H9 (cell line): ENCODE data around the gene NPIPB9. TPM values are rescaled to one million over a fixed set of nuclear protein-coding genes. Genes with fewer than 3 reads are reported as not detected.
"Not testable (repeated sequence)": the region's sequence is repeated elsewhere in the genome, so short reads cannot be mapped to it uniquely, and the experiment has no call there.

ENCODE experiments used
- DNase-seq: peaks from one replicate; pipeline ENCODE4 v3.0.0-alpha.2; 2017
- H2AFZ ChIP-seq: one replicate; pipeline ENCODE4 v1.6.1; 2013; ENCODE audit warnings: mild to moderate bottlenecking, low read length, control low read depth, moderate library complexity
- H2AK5ac ChIP-seq: 2 replicates; pipeline ENCODE4 v1.6.1; 2013; ENCODE audit warnings: low read length, control low read depth, mixed read lengths; ENCODE audit not compliant: insufficient read length
- H2BK120ac ChIP-seq: one replicate; pipeline ENCODE4 v1.6.1; 2013; ENCODE audit warnings: low read depth, mild to moderate bottlenecking, low read length, control low read depth, inconsistent platforms; ENCODE audit not compliant: poor library complexity, severe bottlenecking
- H2BK12ac ChIP-seq: 2 replicates; pipeline ENCODE4 v1.6.1; 2013; ENCODE audit warnings: low read length, control low read depth, mixed read lengths, low read depth; ENCODE audit not compliant: insufficient read length
- H2BK15ac ChIP-seq: 2 replicates; pipeline ENCODE4 v1.6.1; 2013; ENCODE audit warnings: low read depth, low read length, control low read depth
- H2BK20ac ChIP-seq: one replicate; pipeline ENCODE4 v1.6.1; 2013; ENCODE audit warnings: low read depth, mild to moderate bottlenecking, low read length, control low read depth, inconsistent platforms; ENCODE audit not compliant: poor library complexity, severe bottlenecking
- H2BK5ac ChIP-seq: 2 replicates; pipeline ENCODE4 v1.6.1; 2013; ENCODE audit warnings: low read length, control low read depth, mixed read lengths; ENCODE audit not compliant: insufficient read length
- H3K14ac ChIP-seq: 2 replicates; pipeline ENCODE4 v1.6.1; 2013; ENCODE audit warnings: low read length, control low read depth; ENCODE audit not compliant: insufficient read depth
- H3K18ac ChIP-seq: 2 replicates; pipeline ENCODE4 v1.6.1; 2013; ENCODE audit warnings: low read depth, mild to moderate bottlenecking, mixed read lengths, low read length, control low read depth; ENCODE audit not compliant: insufficient read length
- H3K23ac ChIP-seq: 2 replicates; pipeline ENCODE4 v1.6.1; 2013; ENCODE audit warnings: low read length, control low read depth, mixed read lengths, low read depth; ENCODE audit not compliant: insufficient read length
- H3K23me2 ChIP-seq: 2 replicates; pipeline ENCODE4 v1.6.1; 2013; ENCODE audit warnings: low read depth, mild to moderate bottlenecking, mixed read lengths, low read length, control low read depth; ENCODE audit not compliant: insufficient read length, poor library complexity, severe bottlenecking
- H3K27ac ChIP-seq: 2 replicates; pipeline ENCODE4 v1.5.1; 2013; ENCODE audit warnings: low read length, control low read depth, mixed read lengths, low read depth; ENCODE audit not compliant: insufficient read length
- H3K27me3 ChIP-seq: 2 replicates; pipeline ENCODE4 v1.6.1; 2013; ENCODE audit warnings: low read length, control low read depth, inconsistent platforms; ENCODE audit not compliant: insufficient read depth
- H3K4ac ChIP-seq: 2 replicates; pipeline ENCODE4 v1.6.1; 2013; ENCODE audit warnings: low read depth, mild to moderate bottlenecking, control low read depth, inconsistent platforms, low read length, moderate library complexity
- H3K4me1 ChIP-seq: 2 replicates; pipeline ENCODE4 v1.6.1; 2013; ENCODE audit warnings: low read length, control low read depth, inconsistent platforms; ENCODE audit not compliant: insufficient read depth
- H3K4me2 ChIP-seq: 2 replicates; pipeline ENCODE4 v1.6.1; 2013; ENCODE audit warnings: low read length, control low read depth, mixed read lengths; ENCODE audit not compliant: insufficient read length, insufficient read depth
- H3K56ac ChIP-seq: 2 replicates; pipeline ENCODE4 v1.6.1; 2013; ENCODE audit warnings: low read depth, mild to moderate bottlenecking, mixed read lengths, low read length, control low read depth; ENCODE audit not compliant: insufficient read length
- H3K79me1 ChIP-seq: 2 replicates; pipeline ENCODE4 v1.6.1; 2013; ENCODE audit warnings: low read depth, mild to moderate bottlenecking, moderate library complexity, low read length, control low read depth, inconsistent platforms; ENCODE audit not compliant: insufficient read depth, poor library complexity, severe bottlenecking
- H3K79me2 ChIP-seq: 2 replicates; pipeline ENCODE4 v1.6.1; 2013; ENCODE audit warnings: low read length, control low read depth, inconsistent platforms; ENCODE audit not compliant: insufficient read depth
- H3K9ac ChIP-seq: 2 replicates; pipeline ENCODE4 v1.6.1; 2013; ENCODE audit warnings: low read length, control low read depth, mixed read lengths; ENCODE audit not compliant: insufficient read length; ENCODE audit errors: extremely low read depth
- H3K9me3 ChIP-seq: one replicate; pipeline ENCODE4 v1.6.1; 2013; ENCODE audit warnings: low read depth, low read length, inconsistent platforms; ENCODE audit not compliant: control insufficient read depth
- H3T11ph ChIP-seq: one replicate; pipeline ENCODE4 v1.6.1; 2013; ENCODE audit warnings: mild to moderate bottlenecking, low read length, control low read depth, inconsistent platforms
- H4K20me1 ChIP-seq: one replicate; pipeline ENCODE4 v1.6.1; 2013; ENCODE audit not compliant: control insufficient read depth, insufficient read length, insufficient read depth
- H4K5ac ChIP-seq: 2 replicates; pipeline ENCODE4 v1.6.1; 2013; ENCODE audit warnings: low read depth, mild to moderate bottlenecking, mixed read lengths, low read length, control low read depth; ENCODE audit not compliant: insufficient read length
- H4K8ac ChIP-seq: replicated peaks from 2 replicates; pipeline ENCODE4 v1.6.1; 2013; ENCODE audit warnings: low read length, control low read depth, mixed read lengths, low read depth; ENCODE audit not compliant: insufficient read length
- H4K91ac ChIP-seq: 2 replicates; pipeline ENCODE4 v1.6.1; 2013; ENCODE audit warnings: low read depth, mild to moderate bottlenecking, moderate library complexity, mixed read lengths, low read length, control low read depth; ENCODE audit not compliant: insufficient read length
- H3K27ac Mint-ChIP-seq, 3 experiments: 2 replicates in 2 of 3; 3 replicates in 1 of 3; pipeline ENCODE4 v1.8.0; 2020 to 2021; ENCODE audit warnings: mixed read lengths in 3 of 3, mild to moderate bottlenecking in 1 of 3, moderate library complexity in 1 of 3
- H3K27me3 Mint-ChIP-seq: 2 replicates; pipeline ENCODE4 v1.8.0; 2021; ENCODE audit warnings: low read depth, mild to moderate bottlenecking, moderate library complexity, mixed read lengths
- H3K36me3 Mint-ChIP-seq, 3 experiments: 2 replicates in 2 of 3; 3 replicates in 1 of 3; pipeline ENCODE4 v1.8.0; 2020 to 2021; ENCODE audit warnings: low read depth in 3 of 3, mixed read lengths in 3 of 3; ENCODE audit not compliant: insufficient read depth in 1 of 3
- H3K4me1 Mint-ChIP-seq, 2 experiments: 2 replicates each; pipeline ENCODE4 v1.8.0; 2020; ENCODE audit warnings: mixed read lengths in 2 of 2
- H3K4me3 Mint-ChIP-seq, 2 experiments: 2 replicates in 1 of 2; 3 replicates in 1 of 2; pipeline ENCODE4 v1.8.0; 2020 to 2021; ENCODE audit warnings: mild to moderate bottlenecking in 2 of 2, mixed read lengths in 2 of 2, moderate library complexity in 1 of 2
- H3K9me3 Mint-ChIP-seq, 2 experiments: 2 replicates in 1 of 2; 3 replicates in 1 of 2; pipeline ENCODE4 v1.8.0; 2020; ENCODE audit warnings: mild to moderate bottlenecking in 2 of 2, mixed read lengths in 2 of 2, moderate library complexity in 1 of 2
- WGBS: extraction: QIAGEN DNeasy Blood & Tissue Kit; methylation state at CpG from one replicate; pipeline ENCODE4 v1.1.7; 2013; ENCODE audit warnings: missing lambda C conversion rate, low lambda C conversion rate, mixed read lengths; ENCODE audit not compliant: insufficient read length; ENCODE audit errors: extremely low coverage; 5-methylcytosine and 5-hydroxymethylcytosine counted together
- total RNA-seq: library from RNA; stranded (reverse); gene quantifications from 2 replicates; pipeline ENCODE4 v1.2.1, GENCODE V29; 2021

Gene NPIPB9
- total RNA-seq, 1 experiment from 2014 or later: 1.8 TPM

- not testable (repeated sequence) for H3K4me1 ChIP-seq, H4K20me1 ChIP-seq, H2BK12ac ChIP-seq, H3K18ac ChIP-seq, H3K9me3 ChIP-seq, H2BK15ac ChIP-seq, H3K36me3 Mint-ChIP-seq, H3K23ac ChIP-seq, H3K23me2 ChIP-seq, H3K56ac ChIP-seq, H3K9me3 Mint-ChIP-seq, H3K9ac ChIP-seq, H3K4me2 ChIP-seq, H2AFZ ChIP-seq, DNase-seq, H4K8ac ChIP-seq, H3K4me3 Mint-ChIP-seq, H3K27me3 ChIP-seq, H3K79me2 ChIP-seq, H3K27me3 Mint-ChIP-seq, H2AK5ac ChIP-seq, H3K14ac ChIP-seq, H4K91ac ChIP-seq, H3K79me1 ChIP-seq, H3T11ph ChIP-seq, H3K27ac Mint-ChIP-seq, H4K5ac ChIP-seq, H2BK5ac ChIP-seq, H2BK20ac ChIP-seq, H2BK120ac ChIP-seq, H3K27ac ChIP-seq, H3K4ac ChIP-seq, H3K4me1 Mint-ChIP-seq
- WGBS: no CpG with 5 or more reads among the region's 5 CpGs
Measured at GRCh38 chr16:28731253-28731652, 20.3 kb upstream of the NPIPB9 start.

GRCh38 chr16:28732455-28733124, 19.0 kb upstream of the NPIPB9 start:
- H3K9me3 Mint-ChIP-seq, H2BK5ac ChIP-seq, H3K79me1 ChIP-seq, H4K20me1 ChIP-seq, H2BK15ac ChIP-seq, H3T11ph ChIP-seq, H2BK120ac ChIP-seq, H3K4me2 ChIP-seq, H3K27me3 ChIP-seq, H3K23ac ChIP-seq, H2BK20ac ChIP-seq, H3K36me3 Mint-ChIP-seq, H2AFZ ChIP-seq, H3K4me3 Mint-ChIP-seq, H3K79me2 ChIP-seq, H3K27ac Mint-ChIP-seq, DNase-seq, H3K4ac ChIP-seq, H2BK12ac ChIP-seq, H3K18ac ChIP-seq, H4K91ac ChIP-seq, H2AK5ac ChIP-seq, H3K27ac ChIP-seq, H4K8ac ChIP-seq, H3K9ac ChIP-seq, H3K56ac ChIP-seq, H3K27me3 Mint-ChIP-seq, H3K4me1 ChIP-seq, H3K9me3 ChIP-seq, H3K23me2 ChIP-seq, H3K14ac ChIP-seq, H4K5ac ChIP-seq, H3K4me1 Mint-ChIP-seq: not testable (repeated sequence)
- WGBS: no CpG with 5 or more reads among the region's 9 CpGs
